ENCODE results near the gene USP48. TPM values are rescaled to one million over a fixed set of nuclear protein-coding genes. Genes with fewer than 3 reads are reported as not detected.
"Not testable (repeated sequence)": the region's sequence is repeated elsewhere in the genome, so short reads cannot be mapped to it uniquely, and the experiment has no call there.

USP48 gene
- total RNA-seq, 1 experiment from 2014 or later = 19.8 TPM

DNA sequence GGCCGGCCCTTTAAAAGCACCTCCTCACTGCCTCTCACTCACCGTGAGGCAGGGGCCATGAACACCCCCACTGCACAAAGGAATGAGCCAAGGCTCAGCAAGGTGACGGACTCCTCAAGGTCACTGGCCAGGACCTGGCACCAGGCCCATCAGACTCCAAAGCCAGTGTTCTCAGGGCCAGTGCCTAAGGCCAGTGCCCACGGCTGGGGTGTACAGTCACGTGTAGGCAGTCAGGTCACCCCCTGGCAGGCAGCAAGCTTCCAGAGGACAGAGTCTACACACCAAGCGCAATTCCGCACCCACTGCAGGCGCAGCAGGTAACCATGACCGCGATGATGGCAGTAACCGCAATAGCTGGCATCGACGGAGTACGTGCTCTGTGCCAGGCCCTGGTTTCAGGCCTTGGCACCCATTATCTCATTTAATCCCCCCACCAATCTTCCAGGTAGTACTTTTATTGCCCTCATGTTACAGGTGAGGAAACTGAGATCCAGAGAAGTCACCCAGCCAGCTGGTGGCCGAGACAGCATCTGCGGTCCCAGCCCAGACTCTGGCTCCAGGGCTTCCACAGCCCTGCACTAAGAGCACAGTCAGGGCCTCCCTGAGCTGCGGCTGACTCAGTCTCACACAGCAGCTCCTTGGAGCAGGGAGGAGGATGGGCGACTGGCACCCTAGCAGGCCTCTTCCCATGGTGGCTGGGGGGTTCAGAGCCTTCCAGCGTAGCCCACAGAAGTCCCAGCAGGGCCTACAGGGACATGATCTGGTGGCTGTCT, 140.8 kb downstream of the USP48 start:
- DNase-seq (ENCODE audit: extremely low read depth, low read depth) = no peak

DNA sequence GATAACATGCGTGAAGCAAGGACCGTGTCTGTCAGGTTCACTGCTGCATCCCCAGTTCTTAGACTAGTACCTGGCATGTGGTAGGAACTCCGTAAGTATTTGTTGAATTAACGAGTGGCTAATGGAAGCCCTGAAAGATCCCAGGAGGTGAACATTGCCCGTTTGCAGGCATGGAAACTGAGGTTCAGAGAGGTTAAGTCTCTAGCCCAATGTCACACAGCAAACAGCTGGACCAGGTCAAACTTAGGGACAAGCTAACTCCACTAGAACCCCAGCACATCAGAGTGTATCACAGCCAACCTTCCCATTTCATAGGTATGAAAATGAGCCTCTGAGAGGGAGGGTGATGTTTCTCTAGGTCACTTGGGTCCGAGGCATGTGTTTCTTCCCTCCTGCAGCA, 141.4 kb downstream of the USP48 start:
- DNase-seq (ENCODE audit: extremely low read depth, low read depth) = no peak

GRCh38 chr1:21641076-21641475, 141.9 kb downstream of the USP48 start:
- DNase-seq (ENCODE audit: extremely low read depth, low read depth) = no peak

GRCh38 chr1:21640653-21641052, 142.3 kb downstream of the USP48 start:
- no peak for DNase-seq (ENCODE audit: extremely low read depth, low read depth)

- no peak for DNase-seq (ENCODE audit: extremely low read depth, low read depth)
These were observed 143.3 kb downstream of the USP48 start for GRCh38 chr1:21639594-21640041.

GRCh38 chr1:21638531-21639341, 144.2 kb downstream of the USP48 start:
- peak; percentile 22 for DNase-seq (ENCODE audit: extremely low read depth, low read depth)

GRCh38 chr1:21637514-21637913, 145.4 kb downstream of the USP48 start:
- no peak for DNase-seq (ENCODE audit: extremely low read depth, low read depth)

- no peak for DNase-seq (ENCODE audit: extremely low read depth, low read depth)
These were observed 146.9 kb downstream of the USP48 start for GRCh38 chr1:21636029-21636428.

GRCh38 chr1:21634806-21635535, 148.0 kb downstream of the USP48 start:
- no peak for DNase-seq (ENCODE audit: extremely low read depth, low read depth)

GRCh38 chr1:21633992-21634805, 148.8 kb downstream of the USP48 start:
- DNase-seq (ENCODE audit: extremely low read depth, low read depth) = no peak

DNA sequence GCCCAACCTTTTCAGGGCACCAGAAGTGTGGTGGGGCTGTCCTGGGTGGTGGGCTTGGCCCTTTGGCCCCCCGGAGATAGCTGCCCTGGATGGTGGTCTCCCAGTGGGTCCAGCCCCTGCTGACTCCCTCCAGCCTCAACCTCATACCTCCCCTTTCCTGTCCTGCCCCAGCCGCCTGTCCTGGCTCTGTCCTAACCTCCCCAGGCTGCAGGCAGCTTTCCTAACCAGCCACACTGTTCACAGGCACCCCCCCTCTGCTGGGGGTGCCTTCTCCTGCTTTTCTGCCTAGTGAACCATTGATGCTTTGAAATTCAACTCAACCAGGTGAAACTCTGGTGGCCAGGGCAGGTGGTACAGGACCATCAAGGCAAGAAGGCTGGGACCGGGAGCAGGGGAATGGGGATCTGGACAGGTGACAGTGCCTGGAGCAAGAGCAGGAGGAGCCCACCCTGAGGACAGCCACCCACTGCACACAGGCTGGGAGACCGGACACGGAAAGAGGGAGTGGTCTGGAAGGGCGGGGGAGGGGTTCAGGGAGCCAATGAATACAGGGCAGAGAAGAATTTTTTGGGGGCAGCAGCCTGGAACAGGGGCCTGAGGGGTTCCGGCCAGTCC, 149.7 kb downstream of the USP48 start:
- no peak for DNase-seq (ENCODE audit: extremely low read depth, low read depth)

- no peak for DNase-seq (ENCODE audit: extremely low read depth, low read depth)
These were observed 150.7 kb downstream of the USP48 start for GRCh38 chr1:21631944-21632887.

GRCh38 chr1:21631590-21631943, 151.4 kb downstream of the USP48 start:
- not testable (repeated sequence) for DNase-seq (ENCODE audit: extremely low read depth, low read depth)

DNA sequence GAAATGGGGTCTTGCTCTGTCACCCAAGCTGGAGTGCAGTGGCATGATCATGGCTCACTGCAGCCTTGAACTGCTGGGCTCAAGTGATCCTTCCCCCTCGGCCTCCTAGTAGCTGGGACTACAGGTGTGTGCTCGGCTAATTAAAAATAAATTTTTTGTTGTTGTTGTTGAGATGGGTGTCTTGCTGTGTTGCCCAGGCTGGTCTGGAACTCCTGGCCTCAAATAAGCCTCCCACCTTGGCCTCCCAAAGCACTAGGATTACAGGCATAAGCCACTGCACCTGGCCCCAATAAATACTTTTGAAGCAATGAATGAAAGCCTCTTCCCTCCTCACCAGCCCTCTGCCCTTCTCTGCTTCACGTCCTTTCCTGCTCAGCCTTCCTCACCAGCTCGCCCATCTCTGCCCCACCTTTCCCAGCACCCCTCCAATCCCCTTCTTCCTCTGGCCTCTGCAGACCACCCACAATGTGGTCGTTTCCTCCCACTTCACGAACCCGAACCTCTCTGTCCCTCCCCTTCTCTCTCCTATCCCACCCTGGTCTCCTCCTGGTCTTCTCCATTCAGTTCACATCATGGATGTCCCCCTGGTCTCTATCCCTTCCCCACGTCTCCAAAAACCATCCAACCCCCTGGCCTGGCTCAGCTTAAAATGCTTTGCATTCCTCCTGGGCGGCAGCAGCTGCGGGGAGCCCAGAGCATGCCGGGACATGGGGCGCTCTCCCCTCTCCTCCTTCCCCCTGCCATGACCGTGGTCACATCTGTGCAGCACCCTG, 152.2 kb downstream of the USP48 start:
- no peak for DNase-seq (ENCODE audit: extremely low read depth, low read depth)

DNA sequence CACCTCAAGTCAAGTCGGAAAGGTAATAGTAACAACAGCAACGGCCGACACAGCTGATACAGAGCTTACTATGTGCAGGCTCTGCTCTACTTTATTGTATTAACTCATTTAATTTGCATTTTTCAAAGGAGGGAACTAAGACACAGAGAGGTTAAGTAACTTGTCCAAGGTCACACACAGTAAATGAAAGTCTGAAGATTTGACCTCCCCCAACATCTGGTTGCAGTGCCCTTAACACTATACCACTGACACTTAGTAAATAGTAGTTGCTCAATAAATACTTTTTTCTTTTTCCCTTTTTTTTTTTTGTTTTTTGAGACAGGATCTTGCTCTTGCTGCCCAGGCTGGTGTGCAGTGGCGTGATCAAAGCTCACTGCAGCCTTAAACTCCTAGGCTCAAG, 153.0 kb downstream of the USP48 start:
- no peak for DNase-seq (ENCODE audit: extremely low read depth, low read depth)

GRCh38 chr1:21628798-21629393, 154.1 kb downstream of the USP48 start:
- DNase-seq (ENCODE audit: extremely low read depth, low read depth) = no peak

All from NCI-H460 (cell line).